ENCODE data around the gene AHRR.
"Not testable (repeated sequence)": the region's sequence is repeated elsewhere in the genome, so short reads cannot be mapped to it uniquely, and the experiment has no call there.

AHRR gene

GRCh38 chr5:290200-290599, 31.3 kb upstream of the AHRR start:
- H3K23ac ChIP-seq (ENCODE audit: low read length); H3K9me3 ChIP-seq (ENCODE audit: insufficient read depth, low read depth, low read length); H3K27me3 ChIP-seq (ENCODE audit: insufficient read depth, low read length): not testable (repeated sequence)

GRCh38 chr5:291345-291744, 30.2 kb upstream of the AHRR start:
- not testable (repeated sequence) for H3K79me2 ChIP-seq (ENCODE audit: control insufficient read depth, insufficient read depth, low read length, poor library complexity); H3K27me3 ChIP-seq (ENCODE audit: insufficient read depth, low read length); H2AK5ac ChIP-seq (ENCODE audit: low read length); H3K79me1 ChIP-seq (ENCODE audit: low read length); H3K4me1 ChIP-seq (ENCODE audit: control insufficient read depth in 1 of 2, insufficient read depth in 2 of 2, low read length in 2 of 2); H4K91ac ChIP-seq (ENCODE audit: low read depth, low read length); DNase-seq; H3K18ac ChIP-seq (ENCODE audit: low read length); H3K4ac ChIP-seq (ENCODE audit: low read depth, low read length); H3K27ac ChIP-seq (ENCODE audit: low read depth, low read length); H2BK120ac ChIP-seq (ENCODE audit: insufficient read depth, low read length, poor library complexity); H2AFZ ChIP-seq (ENCODE audit: insufficient read depth, low read length, poor library complexity); H2BK5ac ChIP-seq (ENCODE audit: low read depth, low read length, poor library complexity); H3K23ac ChIP-seq (ENCODE audit: low read length); H4K12ac ChIP-seq (ENCODE audit: low read depth, low read length); H3K4me2 ChIP-seq (ENCODE audit: low read length); H3K14ac ChIP-seq (ENCODE audit: low read length); H4K8ac ChIP-seq (ENCODE audit: low read depth, low read length); H3K9me3 ChIP-seq (ENCODE audit: insufficient read depth, low read depth, low read length); H3K9ac ChIP-seq (ENCODE audit: low read length); H2BK12ac ChIP-seq (ENCODE audit: low read length); H3K4me3 ChIP-seq (ENCODE audit: low read depth, low read length)
- H3K36me3 ChIP-seq (ENCODE audit: control insufficient read depth in 1 of 2, insufficient read depth in 2 of 2, low read length in 2 of 2): peaks cover 18 to 23% of the 10 kb centered on the region in 2 experiments
- no CpG with 5 or more reads among the region's 10 CpGs for WGBS (ENCODE audit: extremely low coverage, insufficient coverage, insufficient read length)

More at GRCh38 chr5:290200-290599, 31.3 kb upstream of the AHRR start:
- not testable (repeated sequence) for H4K91ac ChIP-seq (ENCODE audit: low read depth, low read length); H3K27ac ChIP-seq (ENCODE audit: low read depth, low read length); H2BK12ac ChIP-seq (ENCODE audit: low read length); H3K4ac ChIP-seq (ENCODE audit: low read depth, low read length); H3K79me1 ChIP-seq (ENCODE audit: low read length); H3K4me1 ChIP-seq (ENCODE audit: control insufficient read depth in 1 of 2, insufficient read depth in 2 of 2, low read length in 2 of 2); H2AFZ ChIP-seq (ENCODE audit: insufficient read depth, low read length, poor library complexity); H2AK5ac ChIP-seq (ENCODE audit: low read length); H2BK120ac ChIP-seq (ENCODE audit: insufficient read depth, low read length, poor library complexity); H3K4me2 ChIP-seq (ENCODE audit: low read length); H3K9ac ChIP-seq (ENCODE audit: low read length); H3K18ac ChIP-seq (ENCODE audit: low read length); H4K8ac ChIP-seq (ENCODE audit: low read depth, low read length); H2BK5ac ChIP-seq (ENCODE audit: low read depth, low read length, poor library complexity); H4K12ac ChIP-seq (ENCODE audit: low read depth, low read length); H3K4me3 ChIP-seq (ENCODE audit: low read depth, low read length); H3K14ac ChIP-seq (ENCODE audit: low read length); H3K79me2 ChIP-seq (ENCODE audit: control insufficient read depth, insufficient read depth, low read length, poor library complexity); DNase-seq
- H3K36me3 ChIP-seq (ENCODE audit: control insufficient read depth in 1 of 2, insufficient read depth in 2 of 2, low read length in 2 of 2): peaks cover 28 to 34% of the 10 kb centered on the region in 2 experiments
- no CpG with 5 or more reads among the region's 13 CpGs for WGBS (ENCODE audit: extremely low coverage, insufficient coverage, insufficient read length)

DNA sequence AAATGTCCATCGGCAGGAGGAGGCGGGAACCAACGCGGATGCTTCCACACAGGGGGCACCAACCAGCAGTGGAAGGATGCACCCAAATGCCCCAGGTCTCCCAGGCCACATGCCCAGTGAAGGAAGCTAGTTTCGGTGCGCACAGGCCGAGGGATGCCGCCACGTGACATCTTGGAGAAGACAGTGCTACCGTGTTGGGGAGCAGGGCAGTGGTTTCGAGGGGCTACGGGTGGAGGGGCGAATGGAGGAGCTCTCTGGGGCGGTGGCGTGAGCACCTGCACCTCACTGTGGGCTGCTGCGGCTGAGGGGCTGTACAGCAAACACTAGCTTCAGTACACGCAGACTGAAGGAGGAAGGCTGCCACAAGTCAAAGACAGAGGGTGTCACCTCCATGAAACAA, 26.7 kb upstream of the AHRR start:
- not testable (repeated sequence) for H3K9ac ChIP-seq (ENCODE audit: low read length); H3K27ac ChIP-seq (ENCODE audit: low read depth, low read length)
- no CpG with 5 or more reads among the region's 17 CpGs for WGBS (ENCODE audit: extremely low coverage, insufficient coverage, insufficient read length)

GRCh38 chr5:296207-296606, 25.3 kb upstream of the AHRR start:
- H3K36me3 ChIP-seq (ENCODE audit: control insufficient read depth in 1 of 2, insufficient read depth in 2 of 2, low read length in 2 of 2): peaks cover 10% of the 10 kb centered on the region in 2 experiments
- H3K79me2 ChIP-seq (ENCODE audit: control insufficient read depth, insufficient read depth, low read length, poor library complexity); H3K4me3 ChIP-seq (ENCODE audit: low read depth, low read length); H3K27me3 ChIP-seq (ENCODE audit: insufficient read depth, low read length); H2BK12ac ChIP-seq (ENCODE audit: low read length); H3K79me1 ChIP-seq (ENCODE audit: low read length); H3K23ac ChIP-seq (ENCODE audit: low read length); H3K27ac ChIP-seq (ENCODE audit: low read depth, low read length); H3K4me2 ChIP-seq (ENCODE audit: low read length); H2AK5ac ChIP-seq (ENCODE audit: low read length); H2BK5ac ChIP-seq (ENCODE audit: low read depth, low read length, poor library complexity); H3K18ac ChIP-seq (ENCODE audit: low read length); H2AFZ ChIP-seq (ENCODE audit: insufficient read depth, low read length, poor library complexity); DNase-seq; H3K9ac ChIP-seq (ENCODE audit: low read length); H3K4me1 ChIP-seq (ENCODE audit: control insufficient read depth in 1 of 2, insufficient read depth in 2 of 2, low read length in 2 of 2); H4K12ac ChIP-seq (ENCODE audit: low read depth, low read length); H3K4ac ChIP-seq (ENCODE audit: low read depth, low read length); H4K91ac ChIP-seq (ENCODE audit: low read depth, low read length); H3K14ac ChIP-seq (ENCODE audit: low read length); H4K8ac ChIP-seq (ENCODE audit: low read depth, low read length); H3K9me3 ChIP-seq (ENCODE audit: insufficient read depth, low read depth, low read length); H2BK120ac ChIP-seq (ENCODE audit: insufficient read depth, low read length, poor library complexity): not testable (repeated sequence)
- whole genome bisulfite sequencing (ENCODE audit: extremely low coverage, insufficient coverage, insufficient read length): no CpG with 5 or more reads among the region's 10 CpGs

More for the DNA sequence above, 26.7 kb upstream of the AHRR start:
- H4K8ac ChIP-seq (ENCODE audit: low read depth, low read length); H3K79me1 ChIP-seq (ENCODE audit: low read length); H3K9me3 ChIP-seq (ENCODE audit: insufficient read depth, low read depth, low read length); H2BK5ac ChIP-seq (ENCODE audit: low read depth, low read length, poor library complexity); H3K4me1 ChIP-seq (ENCODE audit: control insufficient read depth in 1 of 2, insufficient read depth in 2 of 2, low read length in 2 of 2); H3K4me3 ChIP-seq (ENCODE audit: low read depth, low read length); H3K4me2 ChIP-seq (ENCODE audit: low read length); H2BK12ac ChIP-seq (ENCODE audit: low read length); DNase-seq; H3K27me3 ChIP-seq (ENCODE audit: insufficient read depth, low read length); H3K23ac ChIP-seq (ENCODE audit: low read length); H3K79me2 ChIP-seq (ENCODE audit: control insufficient read depth, insufficient read depth, low read length, poor library complexity); H3K14ac ChIP-seq (ENCODE audit: low read length); H3K4ac ChIP-seq (ENCODE audit: low read depth, low read length); H4K12ac ChIP-seq (ENCODE audit: low read depth, low read length); H4K91ac ChIP-seq (ENCODE audit: low read depth, low read length); H2AK5ac ChIP-seq (ENCODE audit: low read length); H2BK120ac ChIP-seq (ENCODE audit: insufficient read depth, low read length, poor library complexity); H2AFZ ChIP-seq (ENCODE audit: insufficient read depth, low read length, poor library complexity); H3K18ac ChIP-seq (ENCODE audit: low read length): not testable (repeated sequence)
- peaks cover 12 to 15% of the 10 kb centered on the region in 2 experiments for H3K36me3 ChIP-seq (ENCODE audit: control insufficient read depth in 1 of 2, insufficient read depth in 2 of 2, low read length in 2 of 2)
